Stimulated activated CD4-positive, alpha-beta T cell treated with anti-CD3 and anti-CD28 coated beads, Interleukin-4, amount 100 ng/mL, for 24 hours (primary cell): ENCODE data around the gene EXO1.

ENCODE experiments used
- DNase-seq: peaks from one replicate; pipeline ENCODE4 v3.0.0-alpha.2; 2020

The EXO1 gene

DNA sequence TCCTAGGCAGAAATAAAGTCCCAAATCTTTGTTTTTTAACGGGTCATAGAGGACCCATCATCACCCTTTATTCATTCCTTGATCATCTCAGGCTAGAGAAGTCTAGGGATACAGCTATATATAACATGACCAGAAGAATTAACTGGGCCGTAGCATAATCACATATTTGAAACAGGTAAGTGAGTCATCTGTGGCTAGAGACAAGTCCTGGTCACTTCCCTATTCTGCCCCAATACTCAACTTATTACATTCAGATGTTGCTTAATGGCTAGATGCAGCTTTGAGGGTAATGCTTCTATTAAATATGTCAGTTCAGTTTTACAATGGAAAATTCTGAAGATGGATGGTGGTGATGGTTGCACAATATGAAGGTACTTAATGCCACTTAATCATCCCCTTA, 47.0 kb downstream of the EXO1 start:
- no peak for DNase-seq

GRCh38 chr1:241896670-241896962, 48.6 kb downstream of the EXO1 start:
- DNase-seq = no peak

DNA sequence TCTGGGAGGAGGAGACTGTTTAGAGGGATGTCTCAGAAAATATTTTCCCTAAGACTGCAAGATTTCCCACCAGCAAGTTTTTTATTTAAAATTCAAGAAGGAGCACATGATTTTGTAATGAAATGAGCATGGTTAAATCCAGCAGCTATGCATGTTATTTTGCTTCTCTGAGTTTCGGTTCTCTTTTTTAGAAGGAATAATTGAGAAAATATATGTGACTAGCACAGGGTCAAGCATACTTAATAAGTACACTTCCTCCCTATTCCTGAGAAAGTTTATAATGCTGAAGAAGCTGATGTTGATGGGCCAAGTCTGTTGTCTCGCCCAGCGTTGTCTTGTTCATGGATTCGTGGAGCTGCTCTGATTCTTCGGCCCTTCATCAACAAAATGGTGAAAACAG, 51.2 kb downstream of the EXO1 start:
- DNase-seq = no peak

DNA sequence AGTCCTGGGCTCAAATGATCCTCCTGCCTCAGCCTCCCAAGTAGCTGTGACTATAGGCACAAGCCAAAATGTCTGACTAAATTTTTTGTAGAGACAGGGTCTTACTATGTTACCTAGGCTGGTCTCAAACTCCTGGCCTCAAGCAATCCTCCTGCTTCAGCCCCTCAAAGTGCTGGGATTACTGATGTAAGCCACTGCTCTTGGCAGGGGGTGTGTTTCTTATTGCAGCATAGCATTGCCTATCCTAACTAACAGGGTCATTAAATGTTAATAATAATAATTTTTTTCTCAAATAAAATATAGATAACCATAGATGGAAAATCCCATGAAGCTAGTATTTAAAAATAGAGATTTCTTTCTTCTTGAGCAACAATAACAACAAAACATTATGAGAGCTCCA, 52.4 kb downstream of the EXO1 start:
- DNase-seq = no peak

DNA sequence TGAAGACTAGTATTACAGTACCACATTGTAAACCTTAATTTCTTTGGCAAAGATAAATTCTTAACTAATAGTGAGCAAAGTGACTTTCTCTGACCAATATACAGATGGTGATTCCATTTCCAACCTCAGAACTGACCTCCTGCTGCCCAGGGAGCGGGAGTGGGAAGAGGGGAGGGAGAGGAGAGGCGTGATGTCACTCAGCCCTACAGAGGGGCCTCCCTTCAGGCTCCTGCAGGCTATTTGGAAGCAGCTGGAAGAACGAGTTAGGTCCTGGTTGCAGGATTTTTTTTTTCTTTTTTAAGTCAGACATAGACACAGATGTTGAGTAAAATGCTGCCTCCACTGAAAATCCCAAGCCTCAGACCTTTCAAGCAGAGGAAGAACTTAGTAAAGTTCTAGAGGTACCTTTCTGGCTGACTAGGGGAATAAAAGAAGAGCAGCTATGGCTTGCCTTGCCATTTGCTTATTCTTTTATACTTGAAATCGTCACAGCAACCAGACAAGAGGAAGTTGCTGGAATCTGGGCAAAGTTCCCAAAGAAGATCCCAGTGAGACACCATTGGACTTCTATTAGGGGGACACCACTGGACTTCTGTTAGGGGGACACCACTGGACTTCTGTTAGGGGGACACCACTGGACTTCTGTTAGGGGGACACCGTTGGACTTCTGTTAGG, 54.5 kb downstream of the EXO1 start:
- no peak for DNase-seq

DNA sequence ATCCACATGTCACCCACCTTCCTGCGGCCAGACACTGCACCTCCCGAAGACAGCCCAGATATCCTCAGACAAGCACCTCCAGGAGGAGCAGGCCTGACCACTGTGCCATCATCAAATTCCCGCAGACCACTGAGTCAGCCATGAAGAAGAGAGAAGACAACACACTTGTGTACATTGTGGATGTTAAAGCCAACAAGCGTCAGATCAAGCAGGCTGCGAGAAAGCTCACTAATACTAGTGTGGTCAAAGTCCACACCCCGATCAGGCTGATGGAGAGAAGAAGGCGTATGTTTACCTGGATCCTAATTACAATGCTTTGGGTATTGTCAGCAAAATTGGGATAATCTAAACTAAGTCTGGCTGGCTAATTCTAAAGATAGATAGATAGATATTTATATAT, 68.2 kb downstream of the EXO1 start:
- no peak for DNase-seq

- no peak for DNase-seq
Observed at GRCh38 chr1:241917487-241917886, 69.5 kb downstream of the EXO1 start.

DNA sequence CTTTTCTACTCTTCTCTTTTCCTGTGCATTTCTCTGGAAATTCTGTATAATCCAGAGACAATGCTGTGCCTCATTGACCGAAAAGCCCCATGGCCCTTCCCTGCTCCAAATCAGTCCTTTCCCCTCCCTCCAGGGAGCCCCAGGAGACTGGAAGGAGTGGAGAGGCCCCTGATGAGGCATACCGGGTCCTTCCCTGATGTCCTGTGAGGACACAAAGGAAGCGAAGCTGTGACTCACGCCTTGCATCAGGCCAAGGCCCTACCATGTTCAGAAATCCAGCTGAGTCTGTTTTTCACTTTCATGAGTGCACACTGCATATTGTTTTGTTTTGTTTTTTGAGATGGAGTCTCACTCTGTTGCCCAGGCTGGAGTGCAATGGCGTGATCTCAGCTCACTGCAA, 70.9 kb downstream of the EXO1 start:
- no peak for DNase-seq

- no peak for DNase-seq
Observed at GRCh38 chr1:241924080-241924808, 76.2 kb downstream of the EXO1 start.

DNA sequence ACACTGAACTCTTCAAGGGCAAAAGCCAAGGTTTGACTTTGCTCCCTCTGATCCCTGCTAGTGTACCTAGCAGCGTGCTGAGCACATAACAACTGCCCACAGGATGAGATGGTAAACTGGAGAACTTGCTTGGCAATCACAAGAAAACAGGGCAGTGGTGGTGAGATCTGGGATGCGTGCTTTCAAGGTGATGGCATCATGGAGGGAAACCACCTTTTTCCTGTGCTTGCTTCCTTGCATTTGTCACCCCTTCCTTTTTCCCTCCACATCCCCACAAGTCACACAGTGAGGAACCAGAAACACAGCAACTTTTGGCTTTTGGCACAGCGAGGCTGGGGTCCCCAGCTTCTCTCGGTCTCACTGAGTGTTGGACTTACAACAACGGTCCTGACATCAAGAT, 78.1 kb downstream of the EXO1 start:
- no peak for DNase-seq

DNA sequence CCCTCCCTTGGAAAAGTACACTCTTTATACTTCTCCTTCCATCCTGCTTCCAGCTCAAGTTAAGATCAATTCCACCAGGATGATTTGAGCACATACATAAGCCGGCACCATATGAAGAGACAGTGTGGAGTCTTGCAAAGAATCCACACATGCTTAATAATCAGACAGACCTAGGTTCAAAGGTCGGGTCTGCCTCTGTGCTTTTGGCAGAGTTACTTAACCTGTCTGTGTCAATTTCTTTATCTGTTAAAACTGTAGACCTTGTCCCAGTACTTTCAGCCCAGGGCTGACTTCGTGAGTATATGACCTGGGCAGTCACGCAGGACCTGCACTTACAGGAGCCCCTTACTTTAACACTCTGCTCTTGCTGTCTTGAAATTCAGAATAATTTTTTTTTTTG, 79.3 kb downstream of the EXO1 start:
- no peak for DNase-seq

DNA sequence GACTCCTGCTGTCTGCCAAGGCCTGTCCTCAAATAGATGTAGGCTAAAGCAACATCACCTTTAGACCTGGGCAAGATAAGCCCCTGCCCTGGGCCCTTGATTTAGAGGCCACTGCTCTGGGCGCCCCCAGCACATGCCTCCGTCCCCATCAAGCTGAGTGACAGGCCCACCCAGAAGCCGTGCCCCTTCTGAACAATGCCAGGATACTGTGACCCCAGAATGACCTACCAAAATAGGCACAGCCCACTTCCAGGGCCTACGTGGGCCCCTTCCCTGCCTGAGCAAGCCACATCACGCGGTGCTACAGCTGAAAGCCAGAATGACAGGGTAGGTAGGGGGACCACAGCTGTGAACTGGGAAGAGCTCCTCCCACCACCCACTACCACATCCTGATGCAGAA, 84.8 kb downstream of the EXO1 start:
- no peak for DNase-seq

DNA sequence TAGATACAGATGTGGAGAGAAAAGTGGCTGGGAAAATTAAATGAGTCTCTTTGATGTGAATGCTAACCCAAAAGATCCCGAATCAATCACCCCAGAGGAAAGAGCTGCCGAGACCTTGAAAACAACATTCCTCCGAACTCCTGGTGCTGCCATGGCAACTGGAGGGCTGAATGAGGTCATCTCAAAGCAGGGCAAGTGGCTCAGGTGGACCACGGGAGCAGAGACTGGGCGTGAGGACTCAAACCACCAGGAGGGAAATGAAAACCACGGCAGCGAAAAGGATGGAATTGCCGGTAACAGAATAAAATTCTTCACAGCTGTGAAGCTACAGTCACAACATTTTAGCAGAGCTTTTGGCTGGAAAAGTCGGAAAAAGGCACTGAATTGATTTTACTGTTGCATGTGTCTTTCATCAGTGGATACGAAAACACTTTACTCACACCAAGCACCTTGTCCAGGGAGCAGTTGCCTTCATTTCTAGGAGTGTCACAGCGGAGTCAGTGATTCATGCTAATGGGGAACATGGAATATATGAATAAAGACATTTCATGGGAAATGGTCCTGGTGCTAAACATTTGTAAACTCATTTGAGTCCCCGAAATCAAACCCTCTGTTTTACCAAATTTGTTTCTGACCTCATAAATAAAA, 86.3 kb downstream of the EXO1 start:
- no peak for DNase-seq

DNA sequence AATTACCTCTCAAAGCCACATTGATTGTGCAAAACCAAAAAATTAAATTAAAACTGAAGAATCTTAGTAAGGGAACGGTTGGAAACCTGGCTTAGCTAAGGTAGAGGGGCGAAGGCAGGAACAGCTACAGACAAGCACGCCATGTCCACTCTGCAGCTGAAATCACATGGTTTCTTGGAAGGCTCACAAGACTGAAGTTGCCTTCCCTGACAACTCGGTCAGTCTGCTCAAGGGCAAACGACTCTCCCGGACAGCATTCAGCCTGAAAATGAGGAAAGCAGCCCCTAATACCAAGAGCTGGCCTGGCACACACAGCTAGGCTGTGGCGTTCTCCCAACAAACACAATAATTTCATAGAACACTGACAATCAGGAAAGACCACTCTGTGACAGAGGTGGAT, 86.9 kb downstream of the EXO1 start:
- DNase-seq = no peak
